WERI-Rb-1 (cell line): ENCODE data around the gene PDZD8.
"Not testable (repeated sequence)": the region's sequence is repeated elsewhere in the genome, so short reads cannot be mapped to it uniquely, and the experiment has no call there.

Experiments used
- DNase-seq: peaks from one replicate; pipeline ENCODE4 v3.0.0-alpha.2; 2020
- H3K27ac ChIP-seq: fragments of 250-450 bp; sonication (Bioruptor Pico); 2 replicates; pipeline ENCODE4 v1.5.1; 2020; ENCODE audit warnings: mild to moderate bottlenecking, moderate library complexity
- H3K27me3 ChIP-seq: fragments of 250-450 bp; sonication (Bioruptor Pico); 2 replicates; pipeline ENCODE4 v1.5.1; 2021; ENCODE audit warnings: mild to moderate bottlenecking, low read depth, moderate library complexity; ENCODE audit not compliant: insufficient read depth, severe bottlenecking
- H3K36me3 ChIP-seq: fragments of 250-450 bp; sonication (Bioruptor Pico); 2 replicates; pipeline ENCODE4 v1.5.1; 2020; ENCODE audit warnings: mild to moderate bottlenecking, moderate library complexity
- H3K4me3 ChIP-seq: 2 replicates; pipeline ENCODE4 v1.5.1; 2011; ENCODE audit warnings: low read depth, mild to moderate bottlenecking, control low read depth, low read length
- H3K9me3 ChIP-seq: fragments of 250-450 bp; sonication (Bioruptor Pico); 2 replicates; pipeline ENCODE4 v1.5.1; 2021; ENCODE audit warnings: mild to moderate bottlenecking, moderate library complexity; ENCODE audit not compliant: severe bottlenecking
- TF ChIP-seq, protein P1 (sequence below): IDR thresholded peaks from 2 replicates; pipeline ENCODE4 v1.5.1; 2011; ENCODE audit warnings: low read depth, mild to moderate bottlenecking, control low read depth, inconsistent platforms, low read length

The PDZD8 gene

DNA sequence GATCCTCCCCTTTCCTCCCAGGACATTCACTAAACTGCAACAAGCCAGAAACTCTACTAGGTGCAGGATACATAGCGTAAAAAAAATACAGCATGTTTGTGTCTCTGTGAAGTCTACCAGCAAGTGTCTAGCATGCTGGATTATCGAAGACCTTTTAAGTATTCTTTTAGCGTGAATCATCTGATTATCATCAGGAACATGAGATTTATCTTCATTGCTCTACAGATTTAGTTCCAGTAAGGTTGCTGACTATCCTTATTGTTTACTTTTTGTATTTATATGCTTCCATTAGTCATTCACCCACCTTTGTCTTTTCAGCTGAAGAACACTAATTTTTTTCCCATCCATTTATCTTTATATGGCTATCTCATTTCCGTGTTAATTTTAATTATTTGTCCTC lies 62.8 kb downstream of the PDZD8 start:
- Histone ChIP-seq H3K36me3 (peaks cover 4% of the 10 kb centered on the region), H3K4me3 (no peak overlapping the region), H3K9me3 (no peaks in the 10 kb centered on the region), H3K27ac (no peak overlapping the region), H3K27me3 (no peaks in the 10 kb centered on the region)
- TF ChIP-seq, protein P1, sequence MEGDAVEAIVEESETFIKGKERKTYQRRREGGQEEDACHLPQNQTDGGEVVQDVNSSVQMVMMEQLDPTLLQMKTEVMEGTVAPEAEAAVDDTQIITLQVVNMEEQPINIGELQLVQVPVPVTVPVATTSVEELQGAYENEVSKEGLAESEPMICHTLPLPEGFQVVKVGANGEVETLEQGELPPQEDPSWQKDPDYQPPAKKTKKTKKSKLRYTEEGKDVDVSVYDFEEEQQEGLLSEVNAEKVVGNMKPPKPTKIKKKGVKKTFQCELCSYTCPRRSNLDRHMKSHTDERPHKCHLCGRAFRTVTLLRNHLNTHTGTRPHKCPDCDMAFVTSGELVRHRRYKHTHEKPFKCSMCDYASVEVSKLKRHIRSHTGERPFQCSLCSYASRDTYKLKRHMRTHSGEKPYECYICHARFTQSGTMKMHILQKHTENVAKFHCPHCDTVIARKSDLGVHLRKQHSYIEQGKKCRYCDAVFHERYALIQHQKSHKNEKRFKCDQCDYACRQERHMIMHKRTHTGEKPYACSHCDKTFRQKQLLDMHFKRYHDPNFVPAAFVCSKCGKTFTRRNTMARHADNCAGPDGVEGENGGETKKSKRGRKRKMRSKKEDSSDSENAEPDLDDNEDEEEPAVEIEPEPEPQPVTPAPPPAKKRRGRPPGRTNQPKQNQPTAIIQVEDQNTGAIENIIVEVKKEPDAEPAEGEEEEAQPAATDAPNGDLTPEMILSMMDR, result no peak
- no peak for DNase-seq

DNA sequence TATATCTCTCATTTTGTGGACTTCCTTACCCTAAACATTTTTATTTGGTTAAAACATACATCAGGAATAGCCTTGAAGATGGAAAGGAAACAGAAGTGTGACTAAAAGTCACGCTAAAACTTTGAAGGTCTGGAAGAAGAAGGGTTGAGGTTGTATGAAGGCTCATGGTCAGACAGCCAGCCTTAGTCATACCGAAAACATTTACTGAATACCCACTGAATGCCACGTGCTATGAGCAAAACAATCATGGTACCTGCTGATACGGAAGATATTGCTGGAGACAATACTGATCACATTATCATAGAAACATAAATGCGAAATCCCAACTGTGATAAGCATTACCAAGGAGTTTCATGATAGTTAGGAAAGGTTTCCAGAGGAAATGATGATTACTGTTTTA lies 64.0 kb downstream of the PDZD8 start:
- no peaks in the 10 kb centered on the region for H3K27me3 ChIP-seq
- TF ChIP-seq, protein P1, result no peak
- H3K4me3 ChIP-seq, result no peak overlapping the region
- peaks cover 4% of the 10 kb centered on the region; the same call in 1 of the 2 replicates for H3K36me3 ChIP-seq
- DNase-seq, result no peak
- no peaks in the 10 kb centered on the region for H3K9me3 ChIP-seq
- H3K27ac ChIP-seq, result no peak overlapping the region

DNA sequence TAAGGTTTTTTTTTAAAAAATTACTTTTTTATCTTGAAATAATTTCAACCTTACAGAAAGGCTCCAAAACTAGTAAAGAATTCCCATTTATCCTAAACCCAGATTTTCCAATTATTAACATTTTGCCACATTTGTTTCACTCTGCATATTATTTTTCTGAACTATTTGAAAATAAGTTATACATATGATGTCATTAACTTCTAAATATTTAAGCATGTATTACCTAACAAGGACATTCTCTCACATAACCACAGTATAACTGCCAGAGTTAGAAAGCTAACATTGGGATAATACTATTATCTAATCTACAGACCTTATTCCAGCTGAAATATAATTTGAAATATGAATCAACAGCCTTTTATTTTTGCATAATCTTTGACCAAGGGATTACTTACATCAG lies 68.6 kb downstream of the PDZD8 start:
- H3K4me3 ChIP-seq, result no peak overlapping the region
- H3K9me3 ChIP-seq, result no peaks in the 10 kb centered on the region
- no peak overlapping the region for H3K27ac ChIP-seq
- DNase-seq, result no peak
- H3K36me3 ChIP-seq, result 0 out of 2 replicates have a peak, but pooled peaks cover 4% of the 10 kb centered on the region
- no peaks in the 10 kb centered on the region for H3K27me3 ChIP-seq
- TF ChIP-seq, protein P1, result no peak

DNA sequence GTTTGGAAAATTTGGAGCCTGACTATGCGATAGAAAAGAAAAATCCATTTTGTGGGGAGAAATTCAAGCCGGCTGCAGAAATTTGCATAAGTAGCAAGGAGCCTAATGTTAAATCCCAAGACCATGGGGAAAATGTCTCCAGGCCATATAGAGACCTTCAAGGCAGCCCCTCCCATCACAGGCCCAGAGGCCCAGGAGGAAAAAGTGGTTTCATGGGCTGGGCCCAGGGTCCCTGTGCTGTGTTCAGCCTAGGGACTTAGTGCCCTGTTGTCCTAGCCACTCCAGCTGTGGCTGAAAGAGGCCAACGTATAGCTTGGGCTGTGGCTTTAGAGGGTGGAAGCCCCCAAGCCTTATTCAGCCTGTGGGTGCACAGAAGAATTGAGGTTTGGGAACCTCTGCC lies 71.8 kb downstream of the PDZD8 start:
- DNase-seq, H3K27me3 ChIP-seq, H3K9me3 ChIP-seq, H3K27ac ChIP-seq, H3K36me3 ChIP-seq, H3K4me3 ChIP-seq: not testable (repeated sequence)

DNA sequence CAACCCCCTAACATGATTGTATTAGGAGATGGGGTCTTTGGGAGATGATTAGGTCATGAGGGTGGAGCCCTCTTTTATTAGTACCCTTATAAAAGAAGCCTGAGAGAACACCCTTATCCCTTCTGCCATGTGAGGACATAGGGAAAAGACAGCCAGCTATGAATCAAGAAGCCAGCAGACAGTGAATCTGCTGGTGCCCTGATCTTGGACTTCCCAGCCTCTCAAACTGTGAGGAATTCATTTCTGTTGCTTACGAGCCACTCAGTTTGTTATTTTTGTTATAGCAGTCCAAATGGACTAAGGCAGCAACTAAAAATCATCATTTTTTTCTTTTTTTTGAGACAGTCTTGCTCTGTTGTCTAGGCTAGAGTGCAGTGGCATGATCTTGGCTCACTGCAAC lies 74.6 kb downstream of the PDZD8 start:
- Histone ChIP-seq H3K27ac (no peak overlapping the region), H3K9me3 (no peaks in the 10 kb centered on the region), H3K27me3 (no peaks in the 10 kb centered on the region), H3K36me3 (no peaks in the 10 kb centered on the region), H3K4me3 (no peak overlapping the region)
- no peak for DNase-seq
- TF ChIP-seq, protein P1, result no peak

DNA sequence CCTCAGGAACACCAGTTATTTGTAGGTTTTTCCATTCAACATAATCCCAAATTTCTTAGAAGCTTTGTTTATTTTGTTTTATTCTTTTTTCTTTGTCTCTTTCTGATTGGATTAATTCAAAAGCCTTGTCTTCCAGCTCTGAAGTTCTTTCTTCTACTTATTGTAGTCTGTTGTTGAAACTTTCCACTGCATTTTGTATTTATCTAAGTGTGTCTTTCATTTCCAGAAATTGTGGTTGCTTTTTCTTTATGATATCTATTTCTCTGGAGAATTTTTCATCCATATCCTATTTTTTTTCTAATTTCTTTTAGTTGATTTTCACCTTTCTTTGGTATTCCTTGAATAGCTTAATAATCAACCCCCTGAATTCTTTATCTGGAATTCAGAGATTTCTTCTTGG lies 75.8 kb downstream of the PDZD8 start:
- TF ChIP-seq, protein P1, result no peak

More for the DNA sequence above, 75.8 kb downstream of the PDZD8 start:
- Histone ChIP-seq H3K27me3 (no peaks in the 10 kb centered on the region), H3K36me3 (no peaks in the 10 kb centered on the region), H3K9me3 (no peaks in the 10 kb centered on the region), H3K27ac (no peak overlapping the region), H3K4me3 (no peak overlapping the region)
- DNase-seq, result no peak
